OCI-LY7 (cell line): Measurements from ENCODE around the gene TWIST2.

Experiments
- CTCF ChIP-seq: fragments of 200-600 bp; sonication (generic); conservative IDR thresholded peaks from 2 replicates; pipeline ENCODE4 v1.5.1; 2014; ENCODE audit warnings: mild to moderate bottlenecking, antibody characterized with exemption, low read length, moderate library complexity, mixed read lengths
- EZH2phosphoT487 ChIP-seq: fragments of 200-600 bp; sonication (generic); IDR thresholded peaks from 2 replicates; pipeline ENCODE4 v1.6.1; 2018; ENCODE audit warnings: low read depth, borderline replicate concordance, mild to moderate bottlenecking, mixed run types, antibody characterized with exemption, low read length, moderate library complexity, mixed read lengths

- TF ChIP-seq CTCF (no peak), EZH2phosphoT487 (no peak)
Observed at GRCh38 chr2:238848976-238849853, 1.3 kb downstream of the TWIST2 start.
